ENCODE results near the gene MCRS1. TPM values are rescaled to one million over a fixed set of nuclear protein-coding genes. Genes with fewer than 3 reads are reported as not detected.

Gene MCRS1
- total and polyA plus RNA-seq, 4 donors: 29.4 to 78.9 (median 67.5) TPM

DNA sequence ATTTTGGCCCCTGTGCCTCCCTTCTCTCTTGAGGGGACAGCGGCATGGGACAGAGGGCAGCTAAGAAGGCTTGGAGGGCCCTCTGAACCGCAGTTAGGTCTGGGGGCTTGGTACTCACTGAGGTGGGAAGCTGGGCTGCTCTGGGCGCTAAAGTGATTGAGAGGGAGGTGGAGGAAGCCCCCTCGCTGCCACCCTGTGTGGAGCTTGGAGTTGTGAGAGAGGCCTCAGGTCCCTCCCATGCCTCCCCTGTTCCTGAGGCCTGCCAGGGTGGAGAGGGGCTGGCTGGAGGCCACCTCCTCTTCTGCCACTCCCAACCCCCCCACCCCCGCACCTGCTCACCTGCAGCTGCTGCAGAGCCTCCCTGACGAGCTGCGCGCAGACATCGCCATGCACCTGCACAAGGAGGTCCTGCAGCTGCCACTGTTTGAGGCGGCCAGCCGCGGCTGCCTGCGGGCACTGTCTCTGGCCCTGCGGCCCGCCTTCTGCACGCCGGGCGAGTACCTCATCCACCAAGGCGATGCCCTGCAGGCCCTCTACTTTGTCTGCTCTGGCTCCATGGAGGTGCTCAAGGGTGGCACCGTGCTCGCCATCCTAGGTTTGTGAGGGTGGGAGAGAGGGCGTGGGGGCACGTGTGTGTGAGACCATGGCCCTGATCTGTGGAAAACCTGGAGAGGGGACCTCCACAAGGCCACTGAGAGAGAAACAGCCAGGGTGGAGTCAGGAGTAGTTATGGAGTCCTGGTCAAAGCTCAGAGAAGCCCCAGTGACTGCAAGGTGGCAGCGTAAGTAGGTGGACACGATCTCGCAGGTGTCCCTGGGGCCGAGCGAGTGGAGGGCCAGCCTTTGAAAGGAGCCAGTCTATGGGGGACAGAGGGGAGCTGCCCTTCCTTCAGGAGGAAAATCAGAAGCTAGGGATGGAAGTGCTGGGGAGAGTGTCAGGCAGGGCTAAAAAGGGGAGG is 17.9 kb downstream of the MCRS1 start:
- Histone ChIP-seq H3K4me3 (ENCODE audit: low read depth, low read length) (peak overlapping the region; percentile 42), H3K27ac (ENCODE audit: low read depth, low read length) (no peak overlapping the region), H3K27me3 (ENCODE audit: control insufficient read depth, insufficient read depth, low read length) (peaks cover under 1% of the 10 kb centered on the region), H3K9me3 (ENCODE audit: control insufficient read depth, insufficient read depth, low read length) (no peaks in the 10 kb centered on the region), H3K36me3 (ENCODE audit: control insufficient read depth, insufficient read depth, low read length) (peaks cover 15% of the 10 kb centered on the region), H3K4me1 (ENCODE audit: control insufficient read depth, insufficient read depth, low read length) (peaks cover 20% of the 10 kb centered on the region)
- no peak for DNase-seq (ENCODE audit: low read depth in 4 of 6, low spot score in 6 of 6)
- 91% methylated on average over 20 of the region's 28 CpGs for WGBS (ENCODE audit: insufficient coverage)

GRCh38 chr12:49548822-49549648 is 18.9 kb downstream of the MCRS1 start:
- 9% methylated on average over 70 of the region's 70 CpGs for WGBS (ENCODE audit: insufficient coverage)
- Histone ChIP-seq H3K36me3 (ENCODE audit: control insufficient read depth, insufficient read depth, low read length) (peaks cover 9% of the 10 kb centered on the region), H3K4me1 (ENCODE audit: control insufficient read depth, insufficient read depth, low read length) (peaks cover 25% of the 10 kb centered on the region), H3K4me3 (ENCODE audit: low read depth, low read length) (peak overlapping the region; percentile 42), H3K27ac (ENCODE audit: low read depth, low read length) (no peak overlapping the region), H3K9me3 (ENCODE audit: control insufficient read depth, insufficient read depth, low read length) (no peaks in the 10 kb centered on the region), H3K27me3 (ENCODE audit: control insufficient read depth, insufficient read depth, low read length) (peaks cover 5% of the 10 kb centered on the region)
- DNase-seq (ENCODE audit: low read depth in 4 of 6, low spot score in 6 of 6): peak in 2 of 6 donors; percentile 71 to 78

DNA sequence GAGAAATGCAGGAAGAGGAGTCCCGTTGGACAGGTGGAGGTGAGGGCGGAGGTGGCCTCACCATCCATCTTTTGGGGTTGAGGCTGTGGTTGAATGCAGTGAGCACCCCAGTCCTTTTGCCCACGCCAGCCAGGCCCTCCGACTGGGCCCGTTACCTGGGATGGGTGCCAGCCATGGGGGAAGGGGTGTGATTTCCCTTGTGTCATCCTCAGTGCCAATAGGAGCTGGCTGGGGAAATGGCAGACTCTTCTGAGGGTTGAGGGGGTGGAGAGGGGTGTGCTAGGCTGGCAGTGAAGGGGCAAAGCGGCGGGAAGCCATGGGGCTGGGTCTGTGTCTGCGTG is 19.5 kb downstream of the MCRS1 start:
- Histone ChIP-seq H3K4me1 (ENCODE audit: control insufficient read depth, insufficient read depth, low read length) (peaks cover 29% of the 10 kb centered on the region), H3K36me3 (ENCODE audit: control insufficient read depth, insufficient read depth, low read length) (peaks cover 9% of the 10 kb centered on the region), H3K9me3 (ENCODE audit: control insufficient read depth, insufficient read depth, low read length) (no peaks in the 10 kb centered on the region), H3K27me3 (ENCODE audit: control insufficient read depth, insufficient read depth, low read length) (peaks cover 5% of the 10 kb centered on the region), H3K4me3 (ENCODE audit: low read depth, low read length) (peak overlapping the region; percentile 42), H3K27ac (ENCODE audit: low read depth, low read length) (no peak overlapping the region)
- 53% methylated on average over 8 of the region's 8 CpGs for WGBS (ENCODE audit: insufficient coverage)
- DNase-seq (ENCODE audit: low read depth in 4 of 6, low spot score in 6 of 6): peak in 1 of 6 donors; percentile 56

- no peak overlapping the region for H3K4me3 ChIP-seq (ENCODE audit: low read depth, low read length)
- H3K36me3 ChIP-seq (ENCODE audit: control insufficient read depth, insufficient read depth, low read length): peaks cover 9% of the 10 kb centered on the region
- H3K9me3 ChIP-seq (ENCODE audit: control insufficient read depth, insufficient read depth, low read length): no peaks in the 10 kb centered on the region
- H3K27ac ChIP-seq (ENCODE audit: low read depth, low read length): no peak overlapping the region
- 96% methylated on average over 7 of the region's 7 CpGs for WGBS (ENCODE audit: insufficient coverage)
- no peak for DNase-seq (ENCODE audit: low read depth in 4 of 6, low spot score in 6 of 6)
- H3K4me1 ChIP-seq (ENCODE audit: control insufficient read depth, insufficient read depth, low read length): peaks cover 29% of the 10 kb centered on the region
- peaks cover 5% of the 10 kb centered on the region for H3K27me3 ChIP-seq (ENCODE audit: control insufficient read depth, insufficient read depth, low read length)
These were observed 20.8 kb downstream of the MCRS1 start for GRCh38 chr12:49547090-49547690.

GRCh38 chr12:49546481-49546880 is 21.5 kb downstream of the MCRS1 start:
- no peak overlapping the region for H3K27ac ChIP-seq (ENCODE audit: low read depth, low read length)
- WGBS (ENCODE audit: insufficient coverage): 51% methylated on average over 3 of the region's 3 CpGs
- peaks cover 9% of the 10 kb centered on the region for H3K36me3 ChIP-seq (ENCODE audit: control insufficient read depth, insufficient read depth, low read length)
- H3K27me3 ChIP-seq (ENCODE audit: control insufficient read depth, insufficient read depth, low read length): peaks cover 7% of the 10 kb centered on the region
- peaks cover 29% of the 10 kb centered on the region for H3K4me1 ChIP-seq (ENCODE audit: control insufficient read depth, insufficient read depth, low read length)
- no peaks in the 10 kb centered on the region for H3K9me3 ChIP-seq (ENCODE audit: control insufficient read depth, insufficient read depth, low read length)
- no peak for DNase-seq (ENCODE audit: low read depth in 4 of 6, low spot score in 6 of 6)
- H3K4me3 ChIP-seq (ENCODE audit: low read depth, low read length): no peak overlapping the region

DNA sequence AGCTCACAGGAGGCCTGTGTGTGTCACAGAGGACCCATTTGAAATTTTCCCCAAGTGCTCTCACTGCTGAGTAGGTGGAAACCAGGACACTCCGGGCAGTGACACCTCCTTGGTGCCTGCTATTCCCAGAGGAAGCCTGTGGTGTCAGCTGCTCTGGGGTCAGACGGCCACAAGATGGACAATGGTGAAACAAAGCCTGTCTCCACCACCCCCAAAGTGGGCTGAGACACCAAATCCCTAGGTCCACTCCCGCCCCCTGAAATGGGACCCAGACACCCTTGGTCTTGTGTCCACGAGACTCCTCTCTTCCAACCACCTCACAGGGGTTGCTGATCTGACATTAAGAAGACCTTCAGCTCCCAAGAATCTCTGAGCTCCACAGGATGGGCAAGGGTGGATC is 22.1 kb downstream of the MCRS1 start:
- Histone ChIP-seq H3K9me3 (ENCODE audit: control insufficient read depth, insufficient read depth, low read length) (no peaks in the 10 kb centered on the region), H3K27ac (ENCODE audit: low read depth, low read length) (no peak overlapping the region), H3K36me3 (ENCODE audit: control insufficient read depth, insufficient read depth, low read length) (peaks cover 6% of the 10 kb centered on the region), H3K4me3 (ENCODE audit: low read depth, low read length) (no peak overlapping the region), H3K27me3 (ENCODE audit: control insufficient read depth, insufficient read depth, low read length) (peaks cover 9% of the 10 kb centered on the region), H3K4me1 (ENCODE audit: control insufficient read depth, insufficient read depth, low read length) (peaks cover 29% of the 10 kb centered on the region)
- no peak for DNase-seq (ENCODE audit: low read depth in 4 of 6, low spot score in 6 of 6)
- 71% methylated on average over 4 of the region's 4 CpGs for WGBS (ENCODE audit: insufficient coverage)

- H3K27ac ChIP-seq (ENCODE audit: low read depth, low read length): no peak overlapping the region
- DNase-seq (ENCODE audit: low read depth in 4 of 6, low spot score in 6 of 6): peak in 1 of 6 donors; percentile 76
- 14% methylated on average over 34 of the region's 39 CpGs for WGBS (ENCODE audit: insufficient coverage)
- peaks cover 25% of the 10 kb centered on the region for H3K4me1 ChIP-seq (ENCODE audit: control insufficient read depth, insufficient read depth, low read length)
- no peaks in the 10 kb centered on the region for H3K36me3 ChIP-seq (ENCODE audit: control insufficient read depth, insufficient read depth, low read length)
- H3K4me3 ChIP-seq (ENCODE audit: low read depth, low read length): no peak overlapping the region
- peaks cover 25% of the 10 kb centered on the region for H3K27me3 ChIP-seq (ENCODE audit: control insufficient read depth, insufficient read depth, low read length)
- no peaks in the 10 kb centered on the region for H3K9me3 ChIP-seq (ENCODE audit: control insufficient read depth, insufficient read depth, low read length)
These were observed 23.8 kb downstream of the MCRS1 start for GRCh38 chr12:49543914-49544815.

DNA sequence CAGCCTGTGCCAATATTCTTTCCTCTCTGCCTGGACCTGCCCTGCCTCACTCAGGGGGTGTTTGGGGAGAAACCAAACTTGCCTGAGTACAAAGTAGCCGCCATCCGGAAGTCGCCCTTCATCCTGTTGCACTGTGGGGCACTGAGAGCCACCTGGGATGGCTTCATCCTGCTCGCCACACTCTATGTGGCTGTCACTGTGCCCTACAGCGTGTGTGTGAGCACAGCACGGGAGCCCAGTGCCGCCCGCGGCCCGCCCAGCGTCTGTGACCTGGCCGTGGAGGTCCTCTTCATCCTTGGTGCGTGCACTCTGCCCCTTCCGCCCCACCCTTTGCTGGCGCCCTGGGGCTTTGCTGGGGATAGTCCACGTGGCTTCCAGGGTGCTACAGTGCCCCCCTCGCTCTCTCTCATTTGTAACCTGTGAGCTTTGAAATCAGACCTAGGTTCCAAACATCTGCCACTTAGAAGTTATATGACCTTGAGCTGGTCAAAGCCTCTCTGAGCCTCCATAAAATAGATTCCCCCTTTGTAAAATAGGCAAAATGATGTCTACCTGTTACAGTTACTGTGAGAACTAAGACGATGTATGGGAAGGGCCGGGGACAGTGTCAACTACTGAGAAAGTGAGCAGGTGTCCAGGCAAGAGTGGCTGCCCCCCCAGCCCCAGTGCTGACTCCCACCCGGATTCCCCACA is 24.6 kb downstream of the MCRS1 start:
- H3K36me3 ChIP-seq (ENCODE audit: control insufficient read depth, insufficient read depth, low read length): no peaks in the 10 kb centered on the region
- H3K27me3 ChIP-seq (ENCODE audit: control insufficient read depth, insufficient read depth, low read length): peaks cover 27% of the 10 kb centered on the region
- WGBS (ENCODE audit: insufficient coverage): 54% methylated on average over 18 of the region's 20 CpGs
- H3K4me1 ChIP-seq (ENCODE audit: control insufficient read depth, insufficient read depth, low read length): peaks cover 21% of the 10 kb centered on the region
- DNase-seq (ENCODE audit: low read depth in 4 of 6, low spot score in 6 of 6): no peak
- no peaks in the 10 kb centered on the region for H3K9me3 ChIP-seq (ENCODE audit: control insufficient read depth, insufficient read depth, low read length)
- no peak overlapping the region for H3K4me3 ChIP-seq (ENCODE audit: low read depth, low read length)
- no peak overlapping the region for H3K27ac ChIP-seq (ENCODE audit: low read depth, low read length)
